ENCODE data around the gene FOXB1.

- no peak for TF ChIP-seq CTCF (IDR thresholded peaks at IDR 0.05)
- no peak for TF ChIP-seq POLR2A (IDR thresholded peaks at IDR 0.05)
Measured at GRCh38 chr15:60010858-60011257, 6.7 kb downstream of the FOXB1 start.

All from vagina (tissue), 2 donors.